Measurements from ENCODE around the gene COPS7A. TPM values are rescaled to one million over a fixed set of nuclear protein-coding genes. Genes with fewer than 3 reads are reported as not detected.

COPS7A gene
- total RNA-seq, 1 experiment from 2014 or later: 34.2 TPM

DNA sequence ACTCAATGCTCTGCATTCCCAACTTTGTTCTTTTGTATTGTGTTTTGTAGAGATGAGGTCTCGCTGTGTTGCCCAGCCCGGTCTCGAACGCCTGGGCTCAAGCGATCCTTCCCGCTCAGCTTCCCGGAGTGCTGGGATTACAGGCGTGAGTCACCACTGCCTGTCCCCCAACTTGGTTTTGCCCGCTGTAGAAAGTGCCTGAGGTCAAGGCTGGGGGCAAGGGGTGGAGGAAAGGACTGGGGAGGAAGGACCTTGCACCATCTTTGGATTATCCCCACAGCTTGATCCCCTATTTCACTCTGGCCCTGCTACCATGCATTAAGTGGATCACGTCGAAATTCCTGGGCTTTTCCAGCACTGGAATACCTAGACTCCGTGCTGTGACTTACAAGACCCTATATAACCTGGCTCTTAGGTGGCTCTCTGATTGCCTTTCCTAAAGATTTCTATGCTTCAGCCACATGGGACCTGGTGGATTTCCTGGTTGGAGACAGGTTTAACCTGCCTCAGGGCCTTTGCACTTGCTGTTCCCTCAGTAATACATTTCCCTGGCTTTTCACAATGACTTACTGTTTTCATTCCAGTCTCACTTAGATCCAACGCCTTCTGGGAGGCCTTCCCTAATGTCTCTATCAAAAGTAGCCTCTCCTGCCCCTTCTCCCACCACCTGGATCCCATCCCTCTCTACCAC, 22.6 kb upstream of the COPS7A start:
- no peak for TF ChIP-seq CTCF (conservative IDR thresholded peaks at IDR 0.05)
- H3K4me1 ChIP-seq (ENCODE audit: insufficient read depth, low read length): peaks cover 4% of the 10 kb centered on the region
- DNase-seq: peak; percentile 49
- H3T11ph ChIP-seq (ENCODE audit: low read length): no peak overlapping the region
- H2BK15ac ChIP-seq (ENCODE audit: low read depth, low read length): no peak overlapping the region
- H4K5ac ChIP-seq (ENCODE audit: insufficient read length, low read depth, low read length): no peak overlapping the region
- H3K14ac ChIP-seq (ENCODE audit: insufficient read depth, low read length): no peak overlapping the region
- H4K91ac ChIP-seq (ENCODE audit: insufficient read length, low read depth, low read length): no peak overlapping the region
- no peak overlapping the region for H3K18ac ChIP-seq (ENCODE audit: insufficient read length, low read depth, low read length)
- peak overlapping the region; percentile 75 to 91 for H3K4me3 Mint-ChIP-seq
- no peak overlapping the region for H2BK5ac ChIP-seq (ENCODE audit: insufficient read length, low read length)
- no peak overlapping the region for H3K27ac Mint-ChIP-seq
- H3K23ac ChIP-seq (ENCODE audit: insufficient read length, low read depth, low read length): no peak overlapping the region
- H2BK20ac ChIP-seq (ENCODE audit: low read depth, low read length, poor library complexity, severe bottlenecking): no peak overlapping the region
- peaks cover 0 to 15% (median 5%) of the 10 kb centered on the region in 3 experiments for H3K36me3 Mint-ChIP-seq (ENCODE audit: insufficient read depth in 1 of 3, low read depth in 3 of 3)
- no CpG with 5 or more reads among the region's 13 CpGs for WGBS (ENCODE audit: extremely low coverage, insufficient read length, low lambda C conversion rate)
- H3K9me3 ChIP-seq (ENCODE audit: control insufficient read depth, low read depth, low read length): no peaks in the 10 kb centered on the region
- H3K23me2 ChIP-seq (ENCODE audit: insufficient read length, low read depth, low read length, poor library complexity, severe bottlenecking): peaks cover 17% of the 10 kb centered on the region
- H3K79me2 ChIP-seq (ENCODE audit: insufficient read depth, low read length): no peaks in the 10 kb centered on the region
- H4K8ac ChIP-seq (replicated peaks; ENCODE audit: insufficient read length, low read depth, low read length): no peak overlapping the region
- no peak overlapping the region for H3K56ac ChIP-seq (ENCODE audit: insufficient read length, low read depth, low read length)
- no peaks in the 10 kb centered on the region for H3K79me1 ChIP-seq (ENCODE audit: insufficient read depth, low read depth, low read length, poor library complexity, severe bottlenecking)
- no peak overlapping the region for H2AFZ ChIP-seq (ENCODE audit: low read length)
- no peak overlapping the region for H2BK120ac ChIP-seq (ENCODE audit: low read depth, low read length, poor library complexity, severe bottlenecking)
- H4K20me1 ChIP-seq (ENCODE audit: control insufficient read depth, insufficient read depth, insufficient read length): no peaks in the 10 kb centered on the region
- no peak overlapping the region for H3K27ac ChIP-seq (ENCODE audit: insufficient read length, low read depth, low read length)
- peaks cover 0 to 2% of the 10 kb centered on the region in 2 experiments; a peak in 2 of 5 replicates for H3K9me3 Mint-ChIP-seq
- H2AK5ac ChIP-seq (ENCODE audit: insufficient read length, low read length): no peak overlapping the region
- H3K27me3 ChIP-seq (ENCODE audit: insufficient read depth, low read length): peaks cover 3% of the 10 kb centered on the region; the same call in 1 of the 2 replicates
- peak overlapping the region; percentile 79 for H3K4me2 ChIP-seq (ENCODE audit: insufficient read depth, insufficient read length, low read length)
- no peak overlapping the region for H2BK12ac ChIP-seq (ENCODE audit: insufficient read length, low read depth, low read length)
- H3K4me1 Mint-ChIP-seq: peaks cover 23 to 27% of the 10 kb centered on the region in 2 experiments
- no peak overlapping the region for H3K4ac ChIP-seq (ENCODE audit: low read depth, low read length)
- no peak overlapping the region for H3K9ac ChIP-seq (ENCODE audit: extremely low read depth, insufficient read length, low read length)
- peaks cover 69% of the 10 kb centered on the region for H3K27me3 Mint-ChIP-seq (ENCODE audit: low read depth)
